Fibroblast of skin of scalp (primary cell): Measurements from ENCODE around the gene STAG3. TPM values are rescaled to one million over a fixed set of nuclear protein-coding genes. Genes with fewer than 3 reads are reported as not detected.
A peak's percentile ranks its signal among the peaks of the same experiment; 100 is the strongest.
"Not testable (repeated sequence)": the region's sequence is repeated elsewhere in the genome, so short reads cannot be mapped to it uniquely, and the experiment has no call there.

Experiments
- DNase-seq: peaks from one replicate; pipeline ENCODE4 v3.0.0-alpha.2; 2013
- polyA plus RNA-seq, 2 experiments: library from polyadenylated mRNA; unstranded; fragments of 120-200 nt; gene quantifications; one replicate each; pipeline ENCODE4 v1.2.1, GENCODE V29; 2013; ENCODE audit not compliant: insufficient read length in 2 of 2

STAG3 gene
- 4.0 TPM for polyA plus RNA-seq (2013, experiment 1 of 2; ENCODE audit: insufficient read length)
- 4.3 TPM for polyA plus RNA-seq (2013, experiment 2 of 2; ENCODE audit: insufficient read length)

- peak; percentile 98 for DNase-seq
These were observed at the start of gene STAG3, which contains the start of gene GPC2 for GRCh38 chr7:100177045-100178001. Gene STAG3 (plus strand): TSS chr7:100177918. CDS start chr7:100180557, 2,639 bp downstream. Gene GPC2 (minus strand): TSS chr7:100177381. CDS start chr7:100177199, 182 bp downstream.

GRCh38 chr7:100128637-100128963, 49.1 kb upstream of the STAG3 start:
- no peak for DNase-seq

- not testable (repeated sequence) for DNase-seq
These were observed 47.5 kb upstream of the STAG3 start for GRCh38 chr7:100130220-100130607.

GRCh38 chr7:100130608-100131453, 46.9 kb upstream of the STAG3 start:
- DNase-seq: peak; percentile 54

GRCh38 chr7:100132126-100132525, 45.6 kb upstream of the STAG3 start:
- no peak for DNase-seq

- peak; percentile 63 for DNase-seq
These were observed 45.0 kb upstream of the STAG3 start for GRCh38 chr7:100132697-100133151.

GRCh38 chr7:100137851-100138760, 39.6 kb upstream of the STAG3 start:
- no peak for DNase-seq

- DNase-seq: no peak
These were observed 36.2 kb upstream of the STAG3 start for GRCh38 chr7:100141555-100141949.

GRCh38 chr7:100142461-100142860, 35.3 kb upstream of the STAG3 start:
- DNase-seq: no peak

- DNase-seq: not testable (repeated sequence)
These were observed 31.4 kb upstream of the STAG3 start for GRCh38 chr7:100146350-100146749.

- no peak for DNase-seq
These were observed 30.4 kb upstream of the STAG3 start for GRCh38 chr7:100147278-100147677.

GRCh38 chr7:100148225-100148558, 29.5 kb upstream of the STAG3 start:
- no peak for DNase-seq

- peak; percentile 99 for DNase-seq
These were observed 29.0 kb upstream of the STAG3 start, which contains the start of gene LAMTOR4 for GRCh38 chr7:100148559-100149328. Gene LAMTOR4 (plus strand): TSS chr7:100148918. CDS start chr7:100148973, 55 bp downstream.

GRCh38 chr7:100152404-100152803, 25.3 kb upstream of the STAG3 start:
- DNase-seq: no peak

- DNase-seq: no peak
These were observed 24.6 kb upstream of the STAG3 start for GRCh38 chr7:100152937-100153666.

- no peak for DNase-seq
These were observed 23.8 kb upstream of the STAG3 start for GRCh38 chr7:100153708-100154535.

- DNase-seq: no peak
These were observed 22.8 kb upstream of the STAG3 start for GRCh38 chr7:100154651-100155491.

- DNase-seq: no peak
These were observed 22.0 kb upstream of the STAG3 start for GRCh38 chr7:100155553-100156317.
